HG03135 (cell line): ENCODE results near the gene ZBED4.

ENCODE experiments used
- ATAC-seq: cut with Tn5 transposase; IDR thresholded peaks from one replicate; pipeline ENCODE4 v1.9.1; 2021; ENCODE audit warnings: mild to moderate bottlenecking, moderate library complexity; ENCODE audit not compliant: unreplicated experiment

ZBED4 gene

DNA sequence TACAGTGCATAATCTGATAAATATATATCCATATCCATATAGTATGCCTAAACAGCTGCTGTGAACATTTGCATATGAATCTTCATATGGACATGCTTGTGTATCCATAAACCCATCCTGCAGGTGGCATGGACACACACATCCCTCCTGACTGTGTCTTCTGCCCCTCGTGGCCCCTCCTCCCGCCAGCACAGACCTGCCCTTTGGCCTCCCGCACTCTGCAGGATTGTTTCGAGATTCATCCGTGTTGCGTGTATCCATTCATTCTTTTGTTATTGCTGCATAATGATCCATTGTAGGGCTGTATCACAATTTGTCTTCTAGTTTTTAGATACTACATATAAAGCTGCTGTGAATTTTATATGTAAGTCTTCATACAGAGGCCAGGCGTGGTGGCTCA lies 24.0 kb downstream of the ZBED4 start:
- ATAC-seq, result no peak

DNA sequence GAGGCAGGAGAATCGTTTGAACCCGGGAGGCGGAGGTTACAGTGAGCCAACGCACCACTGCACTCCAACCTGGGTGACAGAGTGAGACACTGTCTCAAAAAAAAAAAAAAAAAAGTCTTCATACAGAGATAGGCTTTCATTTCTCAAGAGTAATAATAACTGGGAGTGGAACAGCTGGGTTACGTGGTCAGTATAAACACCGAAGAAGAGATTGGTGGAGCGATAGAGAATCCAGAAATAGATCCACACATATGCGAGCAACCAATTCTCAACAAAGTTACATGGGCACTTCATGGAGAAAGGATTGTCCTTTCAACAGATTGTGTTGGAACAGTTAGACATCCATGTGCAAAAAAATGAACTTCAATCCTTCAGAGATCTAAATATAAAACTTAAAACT lies 24.6 kb downstream of the ZBED4 start:
- ATAC-seq, result no peak

DNA sequence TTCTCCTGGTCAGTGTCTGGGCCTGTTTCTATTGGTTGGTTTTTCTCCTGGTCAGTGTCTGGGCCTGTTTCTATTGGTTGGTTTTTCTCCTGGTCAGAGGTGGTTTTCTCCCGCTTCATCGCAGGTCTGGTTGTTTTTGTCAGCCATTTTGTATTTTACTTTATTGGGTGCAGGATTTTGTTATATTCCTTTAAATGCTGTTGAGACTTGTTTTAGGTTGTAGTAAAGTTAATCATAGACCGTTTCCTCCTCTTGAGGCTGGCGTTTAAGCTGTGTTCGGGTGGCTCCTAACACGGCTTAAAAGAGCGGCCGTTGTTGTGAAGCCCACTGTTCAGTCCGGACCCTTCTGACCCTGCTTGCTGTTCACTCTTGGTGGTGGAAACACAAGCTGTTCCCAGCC lies 26.2 kb downstream of the ZBED4 start:
- no peak for ATAC-seq

DNA sequence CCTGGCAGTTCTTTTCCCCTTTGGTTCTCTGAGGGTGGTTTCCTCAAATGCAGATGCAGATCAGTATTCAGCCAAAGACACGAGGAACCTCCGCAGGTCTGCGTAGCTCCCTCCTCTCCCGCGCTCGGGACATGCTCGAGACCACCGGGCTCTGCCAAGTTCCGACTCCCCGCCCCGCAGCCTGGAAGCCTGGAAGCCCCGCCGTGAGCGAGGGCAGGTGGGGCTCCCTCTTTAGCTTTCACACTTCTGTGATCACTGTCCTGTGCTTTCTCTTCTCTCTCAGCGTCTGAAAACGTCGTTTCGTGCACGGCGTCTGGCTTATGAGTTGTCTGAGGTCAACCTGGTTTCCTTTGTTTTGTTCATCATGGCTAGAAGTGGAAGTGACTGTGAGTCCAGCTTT lies 26.6 kb downstream of the ZBED4 start:
- no peak for ATAC-seq

DNA sequence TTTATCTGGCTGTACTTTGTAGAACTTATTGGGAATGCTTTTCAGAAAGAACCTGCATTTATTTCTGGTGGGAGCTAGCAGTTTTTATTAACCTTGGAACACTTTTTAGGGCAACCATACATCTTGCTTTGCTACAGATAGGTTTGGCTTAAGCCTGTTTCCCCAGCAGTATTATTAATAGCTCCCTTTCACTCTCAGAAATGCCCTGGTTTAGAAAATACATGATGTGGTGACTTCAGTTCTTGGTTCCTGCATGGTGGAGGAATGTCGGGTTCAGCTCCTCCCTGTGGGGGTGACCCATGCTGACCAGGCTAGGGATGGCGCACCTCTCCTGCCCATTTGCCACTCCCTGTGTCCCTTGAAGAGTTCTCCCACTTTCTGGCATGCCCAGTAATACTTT lies 28.2 kb downstream of the ZBED4 start:
- no peak for ATAC-seq

DNA sequence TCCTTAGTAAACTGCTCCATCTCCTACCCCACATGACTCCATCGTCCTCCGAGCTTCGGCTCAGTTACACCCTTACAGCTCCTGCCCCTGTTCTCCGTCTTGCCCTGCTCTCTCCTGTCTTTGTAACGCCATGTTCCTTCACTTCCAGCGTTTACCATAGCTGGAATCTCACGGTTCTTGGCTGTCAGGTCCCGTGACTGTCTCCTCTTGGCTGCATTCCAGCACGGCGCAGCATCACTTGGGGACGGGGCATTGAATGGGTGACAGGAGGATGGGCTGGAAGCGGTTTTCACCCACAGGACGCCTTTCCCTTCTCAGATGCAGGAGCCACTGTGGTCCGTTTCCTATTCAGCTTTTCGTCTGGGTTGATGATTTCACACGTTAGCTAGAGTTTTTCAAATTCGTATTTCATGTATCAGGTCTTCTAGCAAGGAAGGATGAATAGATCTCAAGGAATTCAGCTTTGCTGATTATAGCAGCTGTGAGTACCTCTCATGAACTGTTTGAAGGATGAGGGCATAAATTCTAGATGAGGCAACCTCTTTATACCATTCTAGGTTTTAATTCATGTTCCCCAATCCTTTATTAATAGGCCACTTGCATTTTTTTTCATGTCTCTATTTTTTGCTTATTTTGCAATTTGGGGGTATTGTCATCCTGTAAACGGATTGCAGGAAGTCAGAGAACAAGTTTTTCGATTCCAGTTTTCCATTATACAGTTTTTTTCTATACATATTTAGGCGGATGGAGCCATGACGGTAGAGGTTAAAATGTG lies 29.1 kb downstream of the ZBED4 start:
- ATAC-seq, result no peak

DNA sequence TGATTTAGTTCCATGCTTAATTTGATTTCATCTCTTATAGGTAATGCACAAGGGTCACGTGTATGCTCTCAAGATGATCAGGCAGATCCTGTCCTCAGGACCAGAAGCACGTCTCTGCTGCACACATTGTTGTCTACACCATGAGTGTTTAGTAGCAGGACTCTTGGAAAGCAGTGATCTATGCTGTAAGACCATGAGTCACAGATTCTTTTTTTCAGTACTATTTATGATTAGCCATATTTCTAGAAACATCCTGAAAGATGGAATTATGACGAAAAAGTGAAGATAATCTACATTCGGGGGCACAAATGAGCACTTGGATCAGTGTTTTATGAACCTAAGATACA lies 29.6 kb downstream of the ZBED4 start:
- no peak for ATAC-seq

DNA sequence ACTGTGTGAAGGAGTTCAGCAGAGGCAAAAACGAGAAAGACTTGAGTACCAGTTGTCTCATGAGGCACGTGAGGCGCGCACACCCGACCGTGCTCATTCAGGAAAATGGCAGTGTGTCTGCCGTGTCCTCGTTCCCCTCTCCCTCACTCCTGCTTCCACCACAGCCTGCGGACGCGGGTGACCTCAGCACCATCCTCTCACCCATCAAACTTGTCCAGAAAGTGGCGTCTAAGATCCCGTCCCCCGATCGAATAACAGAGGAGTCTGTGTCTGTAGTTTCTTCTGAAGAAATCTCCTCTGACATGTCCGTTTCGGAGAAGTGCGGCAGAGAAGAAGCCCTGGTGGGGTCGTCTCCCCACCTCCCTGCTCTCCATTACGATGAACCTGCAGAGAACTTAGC lies 30.4 kb downstream of the ZBED4 start:
- ATAC-seq, result no peak

DNA sequence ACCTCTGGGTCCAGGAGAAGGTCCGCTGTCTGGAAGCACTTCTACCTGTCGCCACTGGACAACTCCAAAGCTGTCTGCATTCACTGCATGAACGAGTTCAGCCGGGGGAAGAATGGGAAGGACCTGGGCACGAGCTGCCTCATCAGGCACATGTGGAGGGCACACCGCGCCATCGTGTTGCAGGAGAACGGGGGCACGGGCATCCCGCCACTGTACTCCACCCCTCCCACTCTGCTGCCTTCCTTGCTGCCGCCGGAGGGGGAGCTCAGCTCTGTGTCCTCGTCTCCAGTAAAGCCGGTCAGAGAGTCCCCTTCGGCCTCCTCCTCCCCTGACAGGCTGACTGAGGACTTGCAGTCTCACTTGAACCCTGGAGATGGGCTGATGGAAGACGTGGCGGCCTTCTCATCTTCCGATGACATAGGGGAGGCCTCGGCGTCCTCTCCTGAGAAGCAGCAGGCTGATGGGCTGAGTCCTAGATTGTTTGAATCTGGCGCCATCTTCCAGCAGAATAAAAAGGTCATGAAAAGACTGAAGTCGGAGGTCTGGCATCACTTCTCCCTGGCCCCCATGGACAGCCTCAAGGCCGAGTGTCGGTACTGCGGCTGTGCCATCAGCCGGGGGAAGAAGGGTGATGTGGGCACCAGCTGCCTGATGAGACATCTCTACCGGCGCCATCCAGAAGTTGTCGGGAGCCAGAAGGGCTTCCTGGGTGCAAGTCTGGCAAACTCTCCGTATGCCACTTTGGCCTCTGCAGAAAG lies 31.0 kb downstream of the ZBED4 start:
- no peak for ATAC-seq

DNA sequence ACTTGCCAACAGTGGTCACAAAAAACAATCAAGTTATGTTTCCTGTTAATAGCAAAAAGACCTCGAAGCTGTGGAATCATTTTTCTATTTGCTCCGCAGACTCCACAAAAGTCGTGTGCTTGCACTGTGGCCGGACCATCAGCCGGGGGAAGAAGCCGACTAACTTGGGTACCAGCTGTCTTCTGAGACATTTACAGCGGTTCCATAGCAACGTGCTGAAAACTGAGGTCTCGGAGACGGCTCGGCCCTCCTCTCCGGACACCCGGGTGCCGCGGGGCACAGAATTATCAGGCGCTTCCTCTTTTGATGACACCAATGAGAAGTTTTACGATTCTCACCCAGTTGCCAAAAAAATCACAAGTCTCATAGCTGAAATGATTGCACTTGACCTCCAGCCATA lies 31.6 kb downstream of the ZBED4 start:
- no peak for ATAC-seq

DNA sequence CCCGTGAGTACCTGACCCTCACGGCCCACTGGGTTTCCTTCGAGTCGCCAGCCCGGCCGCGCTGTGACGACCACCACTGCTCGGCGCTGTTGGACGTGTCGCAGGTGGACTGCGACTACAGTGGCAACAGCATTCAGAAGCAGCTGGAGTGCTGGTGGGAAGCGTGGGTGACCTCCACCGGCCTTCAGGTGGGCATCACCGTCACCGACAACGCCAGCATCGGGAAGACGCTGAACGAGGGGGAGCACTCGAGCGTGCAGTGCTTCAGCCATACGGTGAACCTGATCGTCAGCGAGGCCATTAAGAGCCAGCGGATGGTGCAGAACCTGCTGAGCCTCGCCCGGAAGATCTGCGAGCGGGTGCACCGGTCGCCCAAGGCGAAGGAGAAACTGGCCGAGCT lies 32.2 kb downstream of the ZBED4 start:
- no peak for ATAC-seq

DNA sequence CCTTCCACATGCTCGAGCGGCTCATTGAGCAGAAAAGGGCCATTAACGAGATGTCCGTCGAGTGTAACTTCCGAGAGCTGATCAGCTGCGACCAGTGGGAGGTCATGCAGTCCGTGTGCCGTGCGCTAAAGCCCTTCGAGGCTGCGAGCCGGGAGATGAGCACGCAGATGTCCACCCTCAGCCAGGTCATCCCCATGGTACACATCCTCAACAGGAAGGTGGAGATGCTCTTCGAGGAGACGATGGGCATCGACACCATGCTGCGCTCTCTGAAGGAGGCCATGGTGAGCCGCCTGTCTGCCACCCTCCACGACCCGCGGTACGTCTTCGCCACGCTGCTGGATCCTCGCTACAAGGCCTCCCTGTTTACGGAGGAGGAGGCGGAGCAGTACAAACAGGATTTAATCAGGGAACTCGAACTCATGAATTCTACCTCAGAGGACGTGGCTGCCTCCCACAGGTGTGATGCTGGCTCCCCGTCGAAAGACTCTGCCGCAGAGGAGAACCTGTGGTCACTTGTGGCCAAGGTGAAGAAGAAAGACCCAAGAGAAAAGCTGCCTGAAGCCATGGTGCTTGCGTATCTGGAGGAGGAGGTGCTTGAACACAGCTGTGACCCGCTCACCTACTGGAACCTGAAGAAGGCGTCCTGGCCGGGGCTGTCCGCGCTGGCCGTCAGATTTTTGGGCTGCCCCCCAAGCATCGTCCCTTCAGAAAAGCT lies 32.9 kb downstream of the ZBED4 start:
- no peak for ATAC-seq

DNA sequence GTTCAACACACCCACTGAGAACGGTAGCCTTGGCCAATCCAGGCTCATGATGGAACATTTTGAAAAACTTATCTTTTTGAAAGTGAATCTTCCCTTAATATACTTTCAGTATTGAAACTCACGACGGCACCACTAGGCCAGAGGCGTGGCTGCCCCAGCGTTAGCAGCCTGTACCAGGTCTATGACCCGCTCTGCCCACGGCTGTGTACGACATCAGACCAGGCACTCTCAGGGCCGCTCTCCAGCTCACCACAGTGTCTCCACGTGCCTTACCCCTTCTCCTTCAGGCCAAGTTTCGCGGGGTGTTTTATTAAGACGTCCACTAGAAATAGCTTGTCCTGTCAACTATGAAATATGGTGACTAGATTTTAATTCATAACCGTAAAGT lies 33.4 kb downstream of the ZBED4 start:
- ATAC-seq, result no peak

DNA sequence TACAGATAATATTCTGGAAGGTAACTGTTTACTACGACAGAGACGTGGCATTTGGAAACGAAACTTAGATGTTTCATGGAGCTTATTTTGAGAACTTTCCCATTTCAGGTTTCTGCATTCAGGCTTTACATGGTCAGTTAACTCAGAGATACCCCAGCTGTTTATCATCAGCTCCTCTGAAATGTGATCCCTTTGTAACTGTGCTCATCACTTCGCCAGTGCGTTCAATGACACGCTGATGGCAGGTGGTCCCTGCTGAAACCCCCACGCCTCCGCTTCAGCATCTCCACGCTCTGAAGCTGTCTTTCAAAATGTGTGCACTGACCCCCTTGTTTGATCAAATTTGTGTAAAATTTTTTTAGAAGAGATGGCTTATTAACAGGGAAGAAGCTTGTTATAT lies 34.1 kb downstream of the ZBED4 start:
- no peak for ATAC-seq

DNA sequence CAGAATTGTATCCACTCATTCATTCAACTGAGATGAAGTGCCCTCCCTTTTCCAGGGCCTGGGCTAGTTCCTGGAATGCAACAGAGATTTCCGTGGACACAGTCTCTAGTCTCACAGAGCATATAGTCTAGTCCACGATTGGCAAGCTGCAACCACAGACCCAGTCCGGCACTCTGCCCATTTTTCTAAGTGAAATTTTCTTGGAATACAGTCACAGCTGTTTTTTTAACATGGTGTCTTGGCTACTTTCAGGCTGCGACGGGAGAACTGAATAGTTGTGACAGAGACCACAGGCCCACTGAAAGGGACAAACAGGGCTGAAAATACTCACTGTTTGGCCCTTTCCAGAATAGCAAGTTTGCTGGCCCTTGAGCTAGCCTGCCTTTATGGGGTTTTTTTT lies 35.4 kb downstream of the ZBED4 start:
- no peak for ATAC-seq

DNA sequence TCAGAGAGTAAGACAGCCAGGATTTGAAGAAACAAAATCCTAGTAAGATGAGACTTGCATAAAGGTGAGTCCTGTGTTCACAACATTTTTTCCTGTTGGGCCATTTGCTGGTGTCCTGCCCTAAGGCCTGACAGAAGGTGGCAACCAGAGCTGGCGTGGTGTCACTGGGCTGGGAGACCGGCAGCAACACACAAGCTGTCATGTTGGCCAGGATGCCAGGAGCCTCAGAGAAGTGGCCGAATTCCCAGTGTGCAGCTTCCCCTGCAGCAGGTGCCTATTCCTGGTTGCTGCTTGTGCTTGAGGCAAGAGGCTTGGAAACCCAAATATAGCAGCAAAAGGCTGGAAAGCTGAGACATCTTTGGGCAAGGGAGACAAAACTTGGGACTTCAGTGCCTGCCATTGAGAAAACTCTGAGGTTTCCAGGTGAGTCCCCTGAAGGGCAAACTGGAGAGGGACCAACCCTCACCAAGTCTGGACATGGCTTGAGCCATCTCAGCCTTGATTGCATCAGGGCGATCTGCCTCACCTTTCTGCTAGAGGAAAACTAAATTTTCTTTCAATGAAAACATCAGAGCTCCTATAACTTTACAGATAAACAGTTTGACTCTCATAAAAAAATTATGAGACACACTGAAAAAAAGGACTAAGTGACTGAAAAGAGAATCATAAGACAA lies 38.7 kb downstream of the ZBED4 start:
- no peak for ATAC-seq

DNA sequence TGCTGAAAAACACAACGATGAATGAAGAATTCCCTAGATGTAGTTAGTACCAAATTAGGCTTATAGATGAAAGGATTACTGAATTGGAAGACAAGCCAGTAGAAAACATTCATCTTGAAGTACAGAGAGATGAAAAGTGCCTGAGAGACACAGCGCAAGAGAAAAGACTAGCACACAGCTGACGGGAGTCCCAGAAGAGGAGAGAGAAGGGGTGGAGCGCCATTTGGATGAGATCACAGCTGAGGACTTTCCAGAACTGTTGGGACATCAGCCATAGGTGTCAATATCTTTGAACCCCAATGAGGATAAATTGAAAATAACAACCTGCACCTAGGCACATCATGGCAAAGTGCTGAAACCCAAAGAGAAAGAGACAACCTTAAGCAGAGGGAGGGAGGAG lies 39.4 kb downstream of the ZBED4 start:
- no peak for ATAC-seq

DNA sequence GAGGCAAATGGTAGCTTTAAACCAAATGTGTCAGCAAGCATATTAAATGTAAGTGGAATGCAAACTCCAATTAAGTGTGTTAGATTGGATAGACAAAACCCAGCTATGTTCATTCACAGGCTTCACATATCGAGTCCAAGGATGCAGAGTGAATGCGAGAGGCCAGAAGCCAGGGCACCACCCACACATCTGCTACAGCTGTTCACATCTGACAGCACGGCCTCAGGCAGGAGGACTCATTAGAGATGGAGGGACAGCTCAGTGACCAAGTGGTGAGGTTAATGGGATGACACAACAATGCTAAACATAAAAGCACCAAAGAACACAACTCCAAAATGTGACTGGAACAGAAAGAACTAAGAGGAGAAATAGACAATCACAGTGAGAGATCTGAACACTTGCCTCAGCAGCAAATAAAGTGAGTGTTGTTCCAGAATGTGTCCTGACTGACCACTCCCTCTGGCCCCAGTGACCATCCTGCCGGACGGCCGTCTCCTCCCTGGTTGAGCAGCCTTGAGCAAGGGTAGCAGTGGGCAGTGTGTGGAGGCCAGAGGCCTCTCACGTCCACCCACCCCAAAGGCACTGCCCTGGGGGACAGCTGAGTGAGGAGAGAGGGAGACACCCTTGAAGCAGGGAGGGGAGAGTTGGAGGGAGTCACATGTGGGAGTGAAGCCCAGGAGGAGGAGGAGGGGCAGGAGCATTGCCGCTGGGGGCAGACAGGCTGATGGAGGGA lies 40.8 kb downstream of the ZBED4 start:
- no peak for ATAC-seq

DNA sequence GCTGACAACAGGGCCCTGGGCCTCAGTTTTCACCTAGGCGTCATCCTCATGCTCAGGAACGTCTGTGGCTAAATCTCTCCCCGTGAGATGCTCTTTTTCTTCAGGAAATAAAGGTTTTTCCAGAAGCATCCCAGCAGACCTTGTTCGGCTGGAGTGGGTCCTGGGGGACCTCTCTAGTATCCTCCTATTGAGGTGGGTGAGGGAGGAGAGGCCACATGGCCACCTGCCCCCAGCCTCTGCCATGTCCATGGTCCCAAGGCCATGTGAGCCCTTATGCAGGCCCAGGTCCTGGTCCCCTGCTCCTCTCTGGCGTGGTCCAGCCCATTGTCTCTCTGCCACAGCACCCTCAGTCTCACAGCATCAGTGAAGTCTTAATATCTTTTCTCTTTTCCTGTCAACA lies 42.6 kb downstream of the ZBED4 start:
- ATAC-seq, result no peak

DNA sequence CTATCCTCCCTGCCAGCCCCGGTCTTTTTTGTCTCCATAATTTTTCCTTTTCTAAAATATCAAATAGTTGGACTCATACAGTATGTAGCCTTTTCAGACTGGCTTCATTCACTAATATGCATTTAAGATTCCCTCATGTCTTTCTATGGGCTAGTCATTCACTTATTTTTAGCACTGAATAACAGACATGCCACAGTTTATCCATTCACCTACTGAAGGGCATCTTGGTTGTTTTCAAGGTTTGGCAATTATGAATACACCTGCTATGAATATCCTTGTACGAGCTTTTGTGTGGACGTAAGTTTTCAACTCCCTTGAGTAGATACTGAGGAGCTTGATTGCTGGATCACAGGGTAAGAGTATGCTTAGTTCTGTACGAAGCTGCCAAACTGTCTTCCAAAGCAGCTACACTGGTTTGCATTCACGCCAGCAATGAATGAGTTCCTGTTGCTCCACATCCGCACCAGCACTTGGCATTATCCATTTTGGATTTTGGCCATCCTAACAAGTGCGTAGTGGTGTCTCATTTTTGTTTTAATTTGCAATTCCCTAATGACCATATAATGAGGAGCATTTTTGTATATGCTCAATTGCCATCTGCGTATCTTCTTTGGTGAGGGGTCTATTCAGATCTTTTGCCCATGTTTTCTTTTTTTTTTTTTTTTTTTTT lies 43.5 kb downstream of the ZBED4 start:
- ATAC-seq, result no peak
